ENCODE data around the gene FAM98B.
A peak's percentile ranks its signal among the peaks of the same experiment; 100 is the strongest.

Gene FAM98B

GRCh38 chr15:38477637-38478036 lies 23.7 kb downstream of the FAM98B start:
- Histone ChIP-seq H3K36me3 (replicated peaks) (peaks cover 8% of the 10 kb centered on the region), H3K27me3 (replicated peaks) (no peaks in the 10 kb centered on the region), H3K27ac (no peak overlapping the region), H3K4me3 (ENCODE audit: low read depth, low read length) (no peak overlapping the region)
- no peak for TF ChIP-seq CTCF (IDR thresholded peaks at IDR 0.05; ENCODE audit: low read depth, low read length, missing control alignments)
- in situ Hi-C loops (cut with HindIII; ENCODE audit: low pct_ligation_motif_present, low sequenced_read_pairs): no loop called here
- DNase-seq: no peak

DNA sequence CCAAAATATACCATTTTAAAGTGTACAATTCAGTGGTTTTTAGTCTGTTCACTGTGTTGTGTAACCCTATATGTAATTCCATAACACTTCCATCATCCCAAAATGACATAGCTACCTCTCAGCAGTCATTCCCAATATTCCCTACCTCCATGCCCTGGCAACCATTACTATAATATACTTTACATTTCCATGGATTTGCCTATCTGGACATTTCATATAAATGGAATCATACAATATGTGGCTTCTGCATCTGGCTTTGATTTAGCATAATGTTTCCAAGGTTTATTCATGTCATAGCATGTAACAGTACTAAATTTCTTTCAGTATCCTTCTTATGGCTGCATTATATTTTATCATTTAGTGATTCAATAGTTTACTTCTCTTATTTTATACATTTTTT lies 25.3 kb downstream of the FAM98B start:
- no peak for TF ChIP-seq CTCF (IDR thresholded peaks at IDR 0.05; ENCODE audit: low read depth, low read length, missing control alignments)
- DNase-seq: no peak
- in situ Hi-C loops (cut with HindIII; ENCODE audit: low pct_ligation_motif_present, low sequenced_read_pairs): no loop called here

DNA sequence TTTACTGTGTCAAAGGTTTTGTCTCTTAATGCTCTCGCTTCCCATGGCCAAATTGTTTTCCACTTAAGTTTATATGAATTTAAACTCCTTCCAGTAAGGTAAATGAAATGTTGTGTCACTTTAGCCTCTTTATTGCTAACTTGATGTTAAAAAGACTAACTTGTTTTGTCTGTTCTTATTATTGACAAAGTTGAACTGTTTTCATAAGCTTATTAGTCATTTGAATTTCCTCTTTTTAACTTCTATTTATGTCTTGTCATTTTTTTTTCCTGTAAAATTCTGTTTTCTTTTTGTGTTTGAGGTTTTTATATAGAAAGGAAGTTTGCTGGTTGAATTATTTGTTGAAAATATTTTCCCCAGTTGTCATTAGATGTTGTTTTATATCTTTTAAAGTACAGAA lies 25.8 kb downstream of the FAM98B start:
- Histone ChIP-seq H3K36me3 (replicated peaks) (peaks cover 2% of the 10 kb centered on the region), H3K27me3 (replicated peaks) (no peaks in the 10 kb centered on the region), H3K27ac (peak overlapping the region; percentile 39), H3K4me3 (ENCODE audit: low read depth, low read length) (no peak overlapping the region)
- in situ Hi-C loops (cut with HindIII; ENCODE audit: low pct_ligation_motif_present, low sequenced_read_pairs): no loop called here
- DNase-seq: no peak
- no peak for TF ChIP-seq CTCF (IDR thresholded peaks at IDR 0.05; ENCODE audit: low read depth, low read length, missing control alignments)

More for the DNA sequence above, 25.3 kb downstream of the FAM98B start:
- Histone ChIP-seq H3K36me3 (replicated peaks) (peaks cover 7% of the 10 kb centered on the region), H3K27ac (peak overlapping the region; percentile 39), H3K4me3 (ENCODE audit: low read depth, low read length) (no peak overlapping the region), H3K27me3 (replicated peaks) (no peaks in the 10 kb centered on the region)

DNA sequence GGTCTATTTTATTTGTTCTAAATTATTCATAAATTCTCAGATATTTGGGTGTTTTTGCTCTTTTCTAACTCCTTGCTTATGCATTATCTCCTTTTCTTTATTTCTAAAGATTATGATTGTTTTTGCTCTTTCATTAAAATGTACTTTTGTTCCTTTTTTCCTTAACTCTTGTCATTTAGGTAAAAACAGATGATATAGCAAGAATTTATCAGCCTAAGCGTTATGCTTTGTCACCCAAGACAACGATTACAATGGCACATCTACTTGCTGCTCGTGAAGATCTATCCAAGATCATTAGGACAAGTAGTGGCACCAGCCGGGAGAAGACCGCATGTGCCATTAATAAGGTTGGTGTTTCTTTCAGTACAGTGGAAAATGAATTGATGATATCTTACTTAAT lies 27.2 kb downstream of the FAM98B start:
- in situ Hi-C loops (cut with HindIII; ENCODE audit: low pct_ligation_motif_present, low sequenced_read_pairs): no loop called here
- H3K36me3 ChIP-seq (replicated peaks): no peaks in the 10 kb centered on the region
- H3K27ac ChIP-seq: no peak overlapping the region
- no peak for TF ChIP-seq CTCF (IDR thresholded peaks at IDR 0.05; ENCODE audit: low read depth, low read length, missing control alignments)
- DNase-seq: no peak
- H3K27me3 ChIP-seq (replicated peaks): no peaks in the 10 kb centered on the region
- no peak overlapping the region for H3K4me3 ChIP-seq (ENCODE audit: low read depth, low read length)

- in situ Hi-C loops (cut with HindIII; ENCODE audit: low pct_ligation_motif_present, low sequenced_read_pairs): no loop called here
- H3K36me3 ChIP-seq (replicated peaks): no peaks in the 10 kb centered on the region
- no peak for TF ChIP-seq CTCF (IDR thresholded peaks at IDR 0.05; ENCODE audit: low read depth, low read length, missing control alignments)
- no peak overlapping the region for H3K27ac ChIP-seq
- no peaks in the 10 kb centered on the region for H3K27me3 ChIP-seq (replicated peaks)
- H3K4me3 ChIP-seq (ENCODE audit: low read depth, low read length): no peak overlapping the region
- DNase-seq: no peak
Measured at GRCh38 chr15:38481761-38482160, 27.8 kb downstream of the FAM98B start.

DNA sequence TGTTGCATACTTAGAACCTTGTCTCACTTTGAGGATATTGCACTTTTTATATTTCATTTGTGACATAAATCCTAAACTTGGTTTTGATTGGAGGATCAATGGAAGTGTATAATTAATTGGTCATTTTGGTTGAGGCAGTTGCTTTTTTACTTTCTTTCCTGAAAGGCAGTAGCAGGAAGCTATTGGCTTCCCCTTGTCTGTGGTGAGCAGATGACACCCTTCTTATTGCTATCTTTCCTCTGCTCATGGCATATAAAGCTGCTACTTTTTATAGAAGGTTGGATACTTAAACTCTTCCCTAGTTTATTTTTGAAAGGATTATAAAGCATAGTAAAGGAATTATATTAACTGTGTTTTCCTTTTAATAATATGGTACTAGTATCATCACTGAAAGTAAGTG lies 28.6 kb downstream of the FAM98B start:
- Histone ChIP-seq H3K4me3 (ENCODE audit: low read depth, low read length) (no peak overlapping the region), H3K36me3 (replicated peaks) (no peaks in the 10 kb centered on the region), H3K27ac (no peak overlapping the region), H3K27me3 (replicated peaks) (no peaks in the 10 kb centered on the region)
- in situ Hi-C loops (cut with HindIII; ENCODE audit: low pct_ligation_motif_present, low sequenced_read_pairs): no loop called here
- DNase-seq: no peak
- no peak for TF ChIP-seq CTCF (IDR thresholded peaks at IDR 0.05; ENCODE audit: low read depth, low read length, missing control alignments)
